HG02943 (cell line): ENCODE results near the gene SLC7A5.
"Not testable (repeated sequence)": the region's sequence is repeated elsewhere in the genome, so short reads cannot be mapped to it uniquely, and the experiment has no call there.

Experiments
- ATAC-seq: cut with Tn5 transposase; IDR thresholded peaks from one replicate; pipeline ENCODE4 v1.9.1; 2021; ENCODE audit warnings: mild to moderate bottlenecking, low read depth, moderate library complexity; ENCODE audit not compliant: unreplicated experiment

The SLC7A5 gene

GRCh38 chr16:87862597-87863326 lies 6.5 kb downstream of the SLC7A5 start:
- not testable (repeated sequence) for ATAC-seq

GRCh38 chr16:87861300-87862099 lies 7.8 kb downstream of the SLC7A5 start:
- not testable (repeated sequence) for ATAC-seq

GRCh38 chr16:87860553-87861299 lies 8.6 kb downstream of the SLC7A5 start:
- no peak for ATAC-seq

GRCh38 chr16:87858151-87858993 lies 10.9 kb downstream of the SLC7A5 start:
- not testable (repeated sequence) for ATAC-seq

GRCh38 chr16:87856791-87857228 lies 12.5 kb downstream of the SLC7A5 start:
- ATAC-seq, result no peak

GRCh38 chr16:87855852-87856715 lies 13.2 kb downstream of the SLC7A5 start:
- no peak for ATAC-seq

- no peak for ATAC-seq
Measured at GRCh38 chr16:87854907-87855683, 14.2 kb downstream of the SLC7A5 start.

GRCh38 chr16:87854053-87854906 lies 15.0 kb downstream of the SLC7A5 start:
- ATAC-seq, result no peak

GRCh38 chr16:87853411-87854052 lies 15.8 kb downstream of the SLC7A5 start:
- no peak for ATAC-seq

- ATAC-seq, result no peak
Measured at GRCh38 chr16:87851601-87852000, 17.7 kb downstream of the SLC7A5 start.

- ATAC-seq, result no peak
Measured at GRCh38 chr16:87851141-87851587, 18.1 kb downstream of the SLC7A5 start.

GRCh38 chr16:87850009-87851006 lies 19.0 kb downstream of the SLC7A5 start:
- ATAC-seq, result no peak

- no peak for ATAC-seq
Measured at GRCh38 chr16:87849419-87850008, 19.8 kb downstream of the SLC7A5 start.

GRCh38 chr16:87848676-87849345 lies 20.5 kb downstream of the SLC7A5 start:
- no peak for ATAC-seq
